Lower leg skin (tissue), 4 donors: Measurements from ENCODE around the gene CHD3. TPM values are rescaled to one million over a fixed set of nuclear protein-coding genes. Genes with fewer than 3 reads are reported as not detected.

Experiments used
- DNase-seq, 2 donors: peaks; one replicate each; pipeline ENCODE4 v3.0.0-alpha.2; 2019; ENCODE audit warnings: low spot score in 2 of 2
- H3K4me3 ChIP-seq: fragments of 200-600 bp; sonication (generic); 2 replicates; pipeline ENCODE4 v1.5.1; 2017; ENCODE audit warnings: mild to moderate bottlenecking, low read depth; ENCODE audit not compliant: poor library complexity, severe bottlenecking
- POLR2A ChIP-seq, 2 donors: fragments of 450-650 bp; IDR thresholded peaks; one replicate each; pipeline ENCODE4 v1.6.1; 2016 to 2017; ENCODE audit warnings: antibody characterized with exemption in 2 of 2, mild to moderate bottlenecking in 1 of 2, moderate library complexity in 1 of 2
- WGBS, 2 donors: methylation state at CpG; one replicate each; pipeline ENCODE4 v1.1.5; 2018; 5-methylcytosine and 5-hydroxymethylcytosine counted together
- intact Hi-C: fragments of 100-400 bp; cut with DNase I; formaldehyde crosslinking; loops from one replicate; pipeline ENCODE4 v1.15.0; 2023; ENCODE audit warnings: low total_unique reads
- total RNA-seq, 4 donors: library from RNA; depleted of rRNA; stranded (reverse); fragments of >200 nt; gene quantifications; one replicate each; pipeline ENCODE4 v1.1.0, GENCODE V29; 2016
- TF ChIP-seq, protein P1 (sequence below), 3 donors: fragments of 450-650 bp; IDR thresholded peaks; one replicate each; pipeline ENCODE4 v1.5.1; 2016; ENCODE audit warnings: antibody characterized with exemption in 3 of 3, mild to moderate bottlenecking in 3 of 3, moderate library complexity in 2 of 3

The CHD3 gene
- total RNA-seq, 4 donors from 2014 or later, result 36.8 to 71.1 (median 54.8) TPM

DNA sequence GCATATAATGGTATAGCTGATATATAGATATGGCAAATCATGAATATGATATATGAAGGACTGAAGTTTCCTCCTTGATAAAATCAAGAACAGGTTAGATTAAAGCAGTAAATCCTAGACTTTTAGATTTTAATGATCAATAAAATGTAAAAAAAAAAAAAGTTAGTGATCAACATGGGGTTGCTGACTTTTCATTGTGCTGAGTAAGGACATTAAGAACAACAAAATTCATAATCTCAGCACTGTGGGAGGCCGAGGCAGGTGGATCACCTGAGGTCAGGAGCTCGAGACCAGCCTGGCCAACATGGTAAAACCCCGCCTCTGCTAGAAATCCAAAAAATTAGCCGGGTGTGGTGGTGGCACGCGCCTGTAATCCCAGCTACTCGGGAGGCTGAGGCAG, 10.4 kb upstream of the CHD3 start:
- H3K4me3 ChIP-seq, result no peak overlapping the region
- TF ChIP-seq POLR2A (IDR thresholded peaks at IDR 0.05), result no peak
- TF ChIP-seq, protein P1, sequence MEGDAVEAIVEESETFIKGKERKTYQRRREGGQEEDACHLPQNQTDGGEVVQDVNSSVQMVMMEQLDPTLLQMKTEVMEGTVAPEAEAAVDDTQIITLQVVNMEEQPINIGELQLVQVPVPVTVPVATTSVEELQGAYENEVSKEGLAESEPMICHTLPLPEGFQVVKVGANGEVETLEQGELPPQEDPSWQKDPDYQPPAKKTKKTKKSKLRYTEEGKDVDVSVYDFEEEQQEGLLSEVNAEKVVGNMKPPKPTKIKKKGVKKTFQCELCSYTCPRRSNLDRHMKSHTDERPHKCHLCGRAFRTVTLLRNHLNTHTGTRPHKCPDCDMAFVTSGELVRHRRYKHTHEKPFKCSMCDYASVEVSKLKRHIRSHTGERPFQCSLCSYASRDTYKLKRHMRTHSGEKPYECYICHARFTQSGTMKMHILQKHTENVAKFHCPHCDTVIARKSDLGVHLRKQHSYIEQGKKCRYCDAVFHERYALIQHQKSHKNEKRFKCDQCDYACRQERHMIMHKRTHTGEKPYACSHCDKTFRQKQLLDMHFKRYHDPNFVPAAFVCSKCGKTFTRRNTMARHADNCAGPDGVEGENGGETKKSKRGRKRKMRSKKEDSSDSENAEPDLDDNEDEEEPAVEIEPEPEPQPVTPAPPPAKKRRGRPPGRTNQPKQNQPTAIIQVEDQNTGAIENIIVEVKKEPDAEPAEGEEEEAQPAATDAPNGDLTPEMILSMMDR (IDR thresholded peaks at IDR 0.05), result no peak
- WGBS, 2 donors, result 93 to 94% methylated on average over 7 of the region's 7 CpGs
- intact Hi-C loops, result no loop called here
- DNase-seq, result peak in 1 of 2 donors; percentile 49

DNA sequence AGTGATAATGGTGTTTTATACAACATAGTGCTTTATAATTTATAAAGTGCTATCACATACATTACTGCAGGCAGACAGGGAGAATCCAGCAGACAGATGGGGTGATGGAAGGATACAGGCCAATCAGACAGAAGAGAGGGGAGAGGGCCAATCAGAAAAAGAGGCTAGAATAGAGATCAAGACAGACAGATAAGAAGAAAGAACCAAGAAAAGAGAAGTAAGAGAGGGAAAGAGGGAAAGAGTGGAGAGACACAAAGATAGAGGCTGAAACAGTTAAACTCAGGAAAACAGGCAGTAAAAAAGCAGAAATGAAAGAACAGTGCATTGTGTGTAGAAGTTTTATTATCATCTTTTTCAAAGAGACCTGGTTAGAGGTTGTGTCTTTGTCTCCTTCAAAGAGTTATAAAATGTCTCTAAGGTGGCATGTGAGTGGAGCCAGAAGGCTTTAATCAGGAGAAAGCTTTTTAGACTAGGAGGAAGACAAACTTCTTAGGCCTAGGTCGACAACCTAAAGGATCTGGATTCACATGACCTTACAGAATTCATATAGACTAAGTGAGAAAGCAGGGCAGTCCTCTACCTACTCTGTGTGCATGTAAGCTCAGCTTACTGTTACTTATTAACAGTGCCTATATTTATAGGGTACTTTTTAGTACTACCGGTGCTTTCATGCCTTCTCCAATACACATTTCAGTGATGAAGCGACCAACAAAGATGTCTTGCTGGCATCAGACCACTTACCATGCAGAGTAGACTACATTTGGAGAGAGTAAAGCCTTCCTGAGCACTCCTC, 8.3 kb upstream of the CHD3 start:
- DNase-seq, result no peak
- WGBS, 2 donors, result 76 to 80% methylated on average over 3 of the region's 3 CpGs
- intact Hi-C loops, result no loop called here
- TF ChIP-seq, protein P1 (IDR thresholded peaks at IDR 0.05), result no peak
- TF ChIP-seq POLR2A (IDR thresholded peaks at IDR 0.05), result no peak
- no peak overlapping the region for H3K4me3 ChIP-seq

DNA sequence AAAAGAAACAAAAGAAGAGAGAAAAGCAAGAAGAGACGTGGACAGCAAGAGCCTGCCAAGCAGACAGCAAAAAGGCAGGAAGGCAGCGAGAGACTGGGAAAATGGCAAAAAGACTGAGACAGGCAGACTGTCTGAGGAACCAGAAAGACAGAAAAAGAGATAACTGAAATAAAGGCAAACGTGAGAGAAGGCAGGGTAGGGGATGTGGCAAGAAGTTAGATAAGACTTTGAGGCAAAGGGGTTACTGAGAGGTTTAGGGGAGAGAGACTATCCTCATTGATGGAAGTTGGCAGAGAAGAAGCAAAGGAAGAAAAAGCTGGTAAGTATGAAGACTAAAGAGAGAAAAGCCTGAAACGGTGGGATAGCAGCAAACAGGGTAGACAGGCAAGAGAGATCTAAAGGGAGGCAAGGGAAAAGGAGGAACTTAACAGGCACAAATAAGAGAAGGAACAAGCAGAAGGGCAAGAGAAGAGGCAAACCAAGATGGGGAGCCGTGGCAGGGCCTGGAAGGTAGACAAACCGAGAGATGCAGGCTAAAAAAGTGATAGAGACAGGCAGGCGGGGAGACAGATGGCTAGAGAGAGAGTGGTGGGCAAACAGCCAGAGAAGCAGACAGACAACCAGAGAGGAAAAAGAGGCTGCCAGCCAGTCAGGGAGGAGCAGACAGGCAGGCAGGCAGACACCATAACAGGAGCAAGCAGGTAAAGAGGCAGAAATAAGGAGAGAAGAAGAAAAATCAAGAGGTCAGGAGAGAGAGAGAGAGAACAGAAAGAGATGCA, 7.1 kb upstream of the CHD3 start:
- H3K4me3 ChIP-seq, result no peak overlapping the region
- intact Hi-C loops, result no loop called here
- peak in 1 of 2 donors; percentile 80 for DNase-seq
- no peak for TF ChIP-seq POLR2A (IDR thresholded peaks at IDR 0.05)
- TF ChIP-seq, protein P1 (IDR thresholded peaks at IDR 0.05), result no peak
- WGBS, 2 donors, result 42 to 52% methylated on average over 7 of the region's 7 CpGs

DNA sequence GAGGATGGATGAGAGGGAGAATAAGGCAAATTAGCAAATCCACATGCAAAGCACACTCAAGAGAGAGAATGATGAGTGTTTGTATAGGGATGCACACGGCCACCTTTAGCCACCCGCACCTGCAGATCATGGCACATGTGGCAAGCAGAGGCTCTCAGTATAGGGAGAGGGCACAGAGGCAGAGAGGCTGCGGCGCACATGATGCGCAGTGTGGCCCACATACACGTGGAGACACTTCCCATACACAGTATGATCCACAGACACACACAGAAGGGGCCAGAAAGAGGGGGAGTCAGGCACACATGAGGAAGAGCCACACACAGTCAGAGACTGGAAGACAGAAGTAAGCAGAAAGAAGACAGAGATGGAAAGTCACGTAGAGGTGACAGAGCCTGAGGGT, 6.5 kb upstream of the CHD3 start:
- intact Hi-C loops, result no loop called here
- TF ChIP-seq, protein P1 (IDR thresholded peaks at IDR 0.05), result no peak
- TF ChIP-seq POLR2A (IDR thresholded peaks at IDR 0.05), result no peak
- H3K4me3 ChIP-seq, result no peak overlapping the region
- WGBS, 2 donors, result 46 to 54% methylated on average over 7 of the region's 7 CpGs
- DNase-seq, result peak in 1 of 2 donors; percentile 78

DNA sequence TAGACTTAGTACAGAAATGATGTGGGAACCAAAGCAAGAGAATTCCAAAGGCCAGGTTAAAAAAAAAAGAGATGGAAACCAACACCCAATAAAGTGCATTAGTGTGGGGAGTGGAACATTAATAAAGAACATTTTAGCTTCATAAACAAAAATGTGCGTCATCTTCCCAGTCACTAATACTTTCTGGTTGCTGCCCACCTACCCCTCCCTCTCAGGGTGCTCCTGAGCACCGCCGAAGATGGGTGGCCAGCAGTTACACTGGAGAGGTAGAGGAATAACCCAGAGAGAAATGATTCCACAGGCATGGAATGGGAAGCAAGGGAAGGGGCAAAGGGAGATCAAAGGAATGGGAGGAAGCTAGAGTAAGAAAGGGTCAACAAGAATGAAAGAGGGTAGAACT, 6.0 kb upstream of the CHD3 start:
- 60 to 85% methylated on average over 3 of the region's 3 CpGs for WGBS, 2 donors
- peak in 1 of 2 donors; percentile 50 for DNase-seq
- intact Hi-C loops, result no loop called here
- TF ChIP-seq, protein P1 (IDR thresholded peaks at IDR 0.05), result no peak
- no peak for TF ChIP-seq POLR2A (IDR thresholded peaks at IDR 0.05)
- no peak overlapping the region for H3K4me3 ChIP-seq
